H1 (cell line): ENCODE results near the gene STRA8. TPM values are rescaled to one million over a fixed set of nuclear protein-coding genes. Genes with fewer than 3 reads are reported as not detected.

Source experiments
- CHD1 ChIP-seq: IDR thresholded peaks from 2 replicates; pipeline ENCODE4 v1.6.1; 2012; ENCODE audit warnings: low read depth, low read length, improper control_type of control experiment
- polyA plus RNA-seq, 7 experiments: library from polyadenylated mRNA; depleted of rRNA in 3 of 7; stranded (reverse) in 5 of 7; unstranded in 2 of 7; fragments of >200 nt in 5 of 7; fragments of 200-250 nt in 2 of 7; gene quantifications; 1 replicate in 5 of 7; 2 replicates in 1 of 7; 4 replicates in 1 of 7; pipeline versions ENCODE4 v1.2.1 to v1.2.3, GENCODE V29; 2011 to 2013; ENCODE audit warnings: missing spikeins in 2 of 7, mixed read lengths in 2 of 7
- total RNA-seq: library from RNA; stranded (reverse); fragmentation: NEBNext Ultra II Directional; extraction: Animal tissue kit (Norgen Biotek cat#: 25700); gene quantifications from 2 replicates; pipeline ENCODE4 v1.2.1, GENCODE V29; 2021

The STRA8 gene
- total and polyA plus RNA-seq, 2 of the 8 experiments (the other 6 are each of a cell fraction or from before 2014, with no cell fraction given) = not detected

DNA sequence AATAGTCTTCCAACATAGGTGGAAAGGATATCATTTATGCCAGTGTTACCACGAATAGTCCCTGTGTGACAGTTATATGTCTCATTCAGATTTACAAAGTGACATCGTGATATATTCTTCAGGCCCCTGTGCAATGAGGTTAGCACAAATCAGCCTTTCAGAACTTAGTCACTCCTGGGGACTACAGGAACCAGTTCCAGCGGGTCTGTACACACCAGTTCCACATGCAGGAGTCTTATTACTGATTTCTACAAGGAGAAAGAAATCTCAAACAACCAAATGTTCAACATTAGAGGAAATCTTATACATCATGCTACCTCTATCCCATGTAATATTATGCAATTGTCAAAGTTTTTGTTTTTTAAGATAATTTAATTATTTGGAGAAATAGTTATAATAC, 17.9 kb upstream of the STRA8 start (continued):
- TF ChIP-seq CHD1 = no peak
